ENCODE measurements around the gene ME3.

DNA sequence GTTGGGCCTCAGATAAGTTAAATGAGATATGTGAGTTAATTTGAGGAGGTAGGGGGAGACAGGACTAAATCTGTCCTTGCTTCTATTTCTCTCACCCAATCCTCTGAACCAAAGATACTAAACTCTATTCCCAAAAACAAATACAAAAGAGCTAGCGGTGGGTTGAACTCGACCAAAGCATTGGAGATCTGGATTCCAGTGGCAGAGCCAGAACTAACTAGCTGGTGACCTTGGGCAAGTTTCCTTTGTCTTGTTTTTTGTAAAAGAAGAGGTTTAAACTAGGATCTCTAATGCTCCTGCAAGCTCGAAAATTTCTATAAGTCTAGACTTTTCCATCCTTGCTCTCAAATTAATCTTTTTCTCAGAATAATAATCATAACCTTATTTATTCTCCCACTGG is 1.5 kb downstream of the ME3 start:
- TF ChIP-seq, protein P1, sequence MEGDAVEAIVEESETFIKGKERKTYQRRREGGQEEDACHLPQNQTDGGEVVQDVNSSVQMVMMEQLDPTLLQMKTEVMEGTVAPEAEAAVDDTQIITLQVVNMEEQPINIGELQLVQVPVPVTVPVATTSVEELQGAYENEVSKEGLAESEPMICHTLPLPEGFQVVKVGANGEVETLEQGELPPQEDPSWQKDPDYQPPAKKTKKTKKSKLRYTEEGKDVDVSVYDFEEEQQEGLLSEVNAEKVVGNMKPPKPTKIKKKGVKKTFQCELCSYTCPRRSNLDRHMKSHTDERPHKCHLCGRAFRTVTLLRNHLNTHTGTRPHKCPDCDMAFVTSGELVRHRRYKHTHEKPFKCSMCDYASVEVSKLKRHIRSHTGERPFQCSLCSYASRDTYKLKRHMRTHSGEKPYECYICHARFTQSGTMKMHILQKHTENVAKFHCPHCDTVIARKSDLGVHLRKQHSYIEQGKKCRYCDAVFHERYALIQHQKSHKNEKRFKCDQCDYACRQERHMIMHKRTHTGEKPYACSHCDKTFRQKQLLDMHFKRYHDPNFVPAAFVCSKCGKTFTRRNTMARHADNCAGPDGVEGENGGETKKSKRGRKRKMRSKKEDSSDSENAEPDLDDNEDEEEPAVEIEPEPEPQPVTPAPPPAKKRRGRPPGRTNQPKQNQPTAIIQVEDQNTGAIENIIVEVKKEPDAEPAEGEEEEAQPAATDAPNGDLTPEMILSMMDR (IDR thresholded peaks at IDR 0.05; ENCODE audit: insufficient read depth, low read length), result no peak
- no peak for TF ChIP-seq REST (IDR thresholded peaks at IDR 0.05; ENCODE audit: insufficient replicate concordance, low read depth)
- no peak for TF ChIP-seq GABPA (IDR thresholded peaks at IDR 0.05; ENCODE audit: low read depth)

Measured in HL-60 (cell line).